ENCODE results near the gene TRPM5. TPM values are rescaled to one million over a fixed set of nuclear protein-coding genes. Genes with fewer than 3 reads are reported as not detected.

The TRPM5 gene
- not detected for total RNA-seq

DNA sequence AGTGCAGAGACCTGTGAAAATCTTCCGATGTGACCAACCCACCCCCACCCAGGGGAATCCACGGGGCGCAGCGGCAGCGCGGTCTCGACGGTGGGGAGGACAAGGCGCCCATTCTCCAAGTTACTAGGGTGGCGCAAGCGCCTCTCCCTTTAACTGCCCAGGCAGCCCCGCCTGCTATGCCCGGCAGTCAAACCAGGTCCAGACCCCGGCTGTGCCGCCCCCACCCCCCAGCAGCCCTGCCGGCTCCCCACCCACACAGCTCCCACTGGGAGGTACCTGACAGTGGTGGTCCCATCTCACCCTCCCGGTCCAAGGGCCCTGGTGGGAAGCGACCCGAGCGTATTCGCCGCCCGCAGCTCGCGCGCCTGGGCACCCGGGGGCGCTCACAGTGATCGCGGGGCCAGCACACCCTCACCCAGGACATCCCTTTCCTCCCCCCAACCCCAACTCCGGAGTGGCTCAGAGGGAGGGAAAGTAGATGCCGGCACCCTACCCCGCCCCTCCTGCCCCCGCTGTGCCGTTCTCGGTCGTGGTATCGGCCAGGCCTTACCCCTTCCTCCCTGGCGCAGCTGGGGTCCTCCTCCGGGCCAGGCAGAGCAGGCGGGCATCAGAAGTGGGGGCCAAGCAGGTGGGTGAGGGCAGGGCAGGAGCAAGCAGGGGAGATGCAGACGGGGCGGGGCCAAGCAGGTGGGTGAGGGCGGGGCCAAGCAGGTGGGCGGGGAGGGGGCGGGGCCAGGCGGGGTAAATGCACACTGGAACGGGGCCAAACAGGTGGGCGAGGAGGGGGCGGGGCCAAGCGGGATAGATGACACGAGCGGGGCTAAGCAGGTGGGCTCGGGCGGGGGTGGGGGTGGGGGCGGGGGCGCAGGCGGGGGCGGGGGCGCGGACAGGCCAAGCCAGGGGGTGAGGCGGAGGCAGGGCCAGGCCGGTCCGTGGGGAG lies at the start of gene TRPM5:
Gene TRPM5, minus strand, starts transcription at position 634 of the 940 bp plus-strand sequence. CDS start 21,478 bp downstream, outside the sequence.
- in situ Hi-C loops (cut with MboI; ENCODE audit: low sequenced_read_pairs in 4 of 4), result loop anchor here in 2 of 4 donors (25.0 kb wide), 2 partner anchors 257 to 443 kb away; partner anchors contain the start of gene CDKN1C (in 1 of the 2)
- no peak for DNase-seq
- intact Hi-C loops (cut with DNase I; ENCODE audit: low total_unique reads), result loop anchor here (5.0 kb wide), 1 partner anchor 88 kb away; no protein-coding TSS in a partner anchor
- H3K4me3 ChIP-seq, result peak within 1 kb of the TSS; percentile 31 to 49 (median 38)
- TF ChIP-seq, protein P1, sequence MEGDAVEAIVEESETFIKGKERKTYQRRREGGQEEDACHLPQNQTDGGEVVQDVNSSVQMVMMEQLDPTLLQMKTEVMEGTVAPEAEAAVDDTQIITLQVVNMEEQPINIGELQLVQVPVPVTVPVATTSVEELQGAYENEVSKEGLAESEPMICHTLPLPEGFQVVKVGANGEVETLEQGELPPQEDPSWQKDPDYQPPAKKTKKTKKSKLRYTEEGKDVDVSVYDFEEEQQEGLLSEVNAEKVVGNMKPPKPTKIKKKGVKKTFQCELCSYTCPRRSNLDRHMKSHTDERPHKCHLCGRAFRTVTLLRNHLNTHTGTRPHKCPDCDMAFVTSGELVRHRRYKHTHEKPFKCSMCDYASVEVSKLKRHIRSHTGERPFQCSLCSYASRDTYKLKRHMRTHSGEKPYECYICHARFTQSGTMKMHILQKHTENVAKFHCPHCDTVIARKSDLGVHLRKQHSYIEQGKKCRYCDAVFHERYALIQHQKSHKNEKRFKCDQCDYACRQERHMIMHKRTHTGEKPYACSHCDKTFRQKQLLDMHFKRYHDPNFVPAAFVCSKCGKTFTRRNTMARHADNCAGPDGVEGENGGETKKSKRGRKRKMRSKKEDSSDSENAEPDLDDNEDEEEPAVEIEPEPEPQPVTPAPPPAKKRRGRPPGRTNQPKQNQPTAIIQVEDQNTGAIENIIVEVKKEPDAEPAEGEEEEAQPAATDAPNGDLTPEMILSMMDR (IDR thresholded peaks at IDR 0.05 in 4 of 5, conservative IDR thresholded peaks at IDR 0.05 in 1 of 5), result no peak
- no peak for TF ChIP-seq POLR2A (IDR thresholded peaks at IDR 0.05)
- no peak for ATAC-seq
- no peaks in the 10 kb centered on the region for H3K9me3 ChIP-seq
- H3K4me1 ChIP-seq, result no peaks in the 10 kb centered on the region
- no peak within 1 kb of the TSS for H3K27ac ChIP-seq
- peaks cover 25 to 45% (median 32%) of the 10 kb centered on the region in 3 donors for H3K27me3 ChIP-seq
- no peaks in the 10 kb centered on the region for H3K36me3 ChIP-seq

DNA sequence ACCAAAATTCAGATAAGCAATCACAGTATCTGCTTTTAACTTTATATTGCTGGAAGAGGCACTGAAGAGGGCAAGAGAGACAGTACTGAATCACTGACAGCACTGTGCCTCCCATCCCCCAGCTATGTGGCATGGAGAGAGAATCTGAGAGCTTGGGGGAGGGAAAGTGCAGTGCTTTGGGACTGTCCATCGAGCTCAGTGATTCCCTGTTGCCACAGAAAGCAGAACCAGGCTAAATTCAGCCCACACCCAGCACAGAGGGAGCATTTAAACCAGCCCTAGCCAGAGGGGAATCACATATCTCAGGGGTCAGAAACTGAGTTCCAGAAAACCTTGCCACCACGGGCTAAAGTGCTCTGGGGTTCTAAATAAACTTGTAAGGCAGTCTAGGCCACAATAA lies 44.8 kb upstream of the TRPM5 start:
- Histone ChIP-seq H3K4me3 (no peak overlapping the region), H3K36me3 (no peaks in the 10 kb centered on the region), H3K27ac (no peak overlapping the region), H3K9me3 (peaks cover 0 to 5% (median 4%) of the 10 kb centered on the region in 3 donors), H3K4me1 (no peaks in the 10 kb centered on the region), H3K27me3 (peaks cover 5 to 34% (median 10%) of the 10 kb centered on the region in 3 donors)
- DNase-seq (no peak), ATAC-seq (no peak)
- TF ChIP-seq, protein P1 (IDR thresholded peaks at IDR 0.05 in 4 of 5, conservative IDR thresholded peaks at IDR 0.05 in 1 of 5), result no peak
- no peak for TF ChIP-seq POLR2A (IDR thresholded peaks at IDR 0.05)
- in situ Hi-C loops (cut with MboI; ENCODE audit: low sequenced_read_pairs in 4 of 4) (no loop called here), intact Hi-C loops (cut with DNase I; ENCODE audit: low total_unique reads) (no loop called here)

GRCh38 chr11:2488004-2488403 lies 43.7 kb upstream of the TRPM5 start:
- ATAC-seq (no peak), DNase-seq (no peak)
- Histone ChIP-seq H3K27me3 (peaks cover 10 to 38% (median 10%) of the 10 kb centered on the region in 3 donors), H3K27ac (no peak overlapping the region), H3K9me3 (peaks cover 0 to 5% (median 4%) of the 10 kb centered on the region in 3 donors), H3K36me3 (no peaks in the 10 kb centered on the region), H3K4me1 (no peaks in the 10 kb centered on the region), H3K4me3 (no peak overlapping the region)
- TF ChIP-seq, protein P1 (IDR thresholded peaks at IDR 0.05 in 4 of 5, conservative IDR thresholded peaks at IDR 0.05 in 1 of 5), result no peak
- intact Hi-C loops (cut with DNase I; ENCODE audit: low total_unique reads), result no loop called here
- in situ Hi-C loops (cut with MboI; ENCODE audit: low sequenced_read_pairs in 4 of 4), result no loop called here

DNA sequence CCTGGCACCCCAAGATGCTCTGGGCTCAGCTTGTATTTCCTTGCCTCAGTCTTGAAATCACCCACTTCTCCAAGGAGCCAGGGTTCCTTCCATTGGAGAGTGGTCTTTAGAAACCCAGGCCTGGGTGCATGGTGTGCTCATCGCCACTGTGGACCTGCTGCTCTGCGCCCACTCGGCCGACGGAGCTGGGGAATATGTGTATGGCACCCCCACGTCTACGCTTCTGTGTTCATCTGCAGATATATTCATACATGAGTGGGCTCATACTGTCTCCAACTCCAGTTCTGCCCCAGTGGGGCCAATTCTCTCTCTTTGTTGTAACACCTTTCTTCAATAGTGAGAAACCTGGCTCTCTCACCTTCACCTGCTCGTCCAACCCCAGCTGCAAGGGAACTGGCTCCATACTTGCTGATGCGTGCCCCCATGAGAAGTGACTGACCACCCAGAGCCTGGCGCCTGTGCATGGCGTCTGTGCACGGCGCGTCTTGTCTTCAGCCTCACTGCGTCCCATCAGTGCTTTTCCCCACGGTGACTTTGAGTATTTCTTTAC lies 40.3 kb upstream of the TRPM5 start:
- TF ChIP-seq, protein P1 (IDR thresholded peaks at IDR 0.05 in 4 of 5, conservative IDR thresholded peaks at IDR 0.05 in 1 of 5), result no peak
- TF ChIP-seq POLR2A (IDR thresholded peaks at IDR 0.05), result no peak
- ATAC-seq (no peak), DNase-seq (no peak)
- Histone ChIP-seq H3K4me1 (no peaks in the 10 kb centered on the region), H3K36me3 (no peaks in the 10 kb centered on the region), H3K27ac (no peak overlapping the region), H3K27me3 (peaks cover 10 to 30% (median 15%) of the 10 kb centered on the region in 3 donors), H3K4me3 (no peak overlapping the region), H3K9me3 (peaks cover 0 to 5% (median 4%) of the 10 kb centered on the region in 3 donors)
- intact Hi-C loops (cut with DNase I; ENCODE audit: low total_unique reads) (no loop called here), in situ Hi-C loops (cut with MboI; ENCODE audit: low sequenced_read_pairs in 4 of 4) (no loop called here)

All from gastrocnemius medialis (tissue), 4 donors.